Measurements from ENCODE around the gene KAT2A. TPM values are rescaled to one million over a fixed set of nuclear protein-coding genes. Genes with fewer than 3 reads are reported as not detected.

The KAT2A gene
- total RNA-seq, 1 experiment from 2014 or later = 11.7 TPM

GRCh38 chr17:42114118-42114517 lies 7.0 kb downstream of the KAT2A start:
- DNase-seq (ENCODE audit: low read depth) = no peak

GRCh38 chr17:42113293-42114069 lies 7.7 kb downstream of the KAT2A start:
- DNase-seq (ENCODE audit: low read depth) = no peak

GRCh38 chr17:42112552-42113176 lies 8.5 kb downstream of the KAT2A start, which contains the start of gene DHX58:
DHX58 (minus strand) TSS chr17:42112714; CDS start chr17:42111892, 822 bp downstream.
- peak; percentile 85 for DNase-seq (ENCODE audit: low read depth)

- peak; percentile 55 for DNase-seq (ENCODE audit: low read depth)
Measured at GRCh38 chr17:42111871-42112551, 9.2 kb downstream of the KAT2A start.

GRCh38 chr17:42111265-42111636 lies 9.9 kb downstream of the KAT2A start:
- DNase-seq (ENCODE audit: low read depth) = no peak

- no peak for DNase-seq (ENCODE audit: low read depth)
Measured at GRCh38 chr17:42110301-42111264, 10.6 kb downstream of the KAT2A start.

- DNase-seq (ENCODE audit: low read depth) = no peak
Measured at GRCh38 chr17:42109086-42109485, 12.1 kb downstream of the KAT2A start.

- peak; percentile 23 for DNase-seq (ENCODE audit: low read depth)
Measured at GRCh38 chr17:42107597-42108576, 13.3 kb downstream of the KAT2A start.

GRCh38 chr17:42107124-42107523 lies 14.0 kb downstream of the KAT2A start:
- DNase-seq (ENCODE audit: low read depth) = no peak

GRCh38 chr17:42106009-42106408 lies 15.2 kb downstream of the KAT2A start:
- no peak for DNase-seq (ENCODE audit: low read depth)

- no peak for DNase-seq (ENCODE audit: low read depth)
Measured at GRCh38 chr17:42104264-42104663, 16.9 kb downstream of the KAT2A start.

GRCh38 chr17:42103221-42103954 lies 17.8 kb downstream of the KAT2A start:
- DNase-seq (ENCODE audit: low read depth) = no peak

- peak; percentile 51 for DNase-seq (ENCODE audit: low read depth)
Measured at GRCh38 chr17:42101513-42102292, 19.5 kb downstream of the KAT2A start.

- DNase-seq (ENCODE audit: low read depth) = peak; percentile 21
Measured at GRCh38 chr17:42098730-42099399, 22.3 kb downstream of the KAT2A start.

- DNase-seq (ENCODE audit: low read depth) = no peak
Measured at GRCh38 chr17:42097691-42098631, 23.2 kb downstream of the KAT2A start, which contains the start of gene ZNF385C. ZNF385C (minus strand) TSS chr17:42098473; CDS start chr17:42063056, 35,417 bp downstream.

GRCh38 chr17:42096360-42097111 lies 24.6 kb downstream of the KAT2A start:
- DNase-seq (ENCODE audit: low read depth) = no peak
